ENCODE measurements around the gene SEMA3F.

The SEMA3F gene

GRCh38 chr3:50236484-50237132, 81.5 kb downstream of the SEMA3F start:
- H3K27ac Mint-ChIP-seq, result peak overlapping the region; percentile 84 to 98 (median 96)
- no peaks in the 10 kb centered on the region for H3K27me3 Mint-ChIP-seq (ENCODE audit: low read depth)
- no peak for TF ChIP-seq CTCF (IDR thresholded peaks at IDR 0.05; ENCODE audit: unreplicated experiment in 3 of 3)
- peaks cover 3% of the 10 kb centered on the region for H3K36me3 Mint-ChIP-seq (ENCODE audit: low read depth)
- H3K4me1 Mint-ChIP-seq, result peaks cover 45% of the 10 kb centered on the region
- peak overlapping the region; percentile 98 to 99 (median 99) for H3K4me3 Mint-ChIP-seq
- H3K9me3 Mint-ChIP-seq, result no peaks in the 10 kb centered on the region

GRCh38 chr3:50237133-50237651, 82.1 kb downstream of the SEMA3F start:
- Mint-ChIP-seq H3K27ac (peak overlapping the region; percentile 84 to 98 (median 96)), H3K4me3 (peak overlapping the region; percentile 98 to 99 (median 99)), H3K27me3 (ENCODE audit: low read depth) (no peaks in the 10 kb centered on the region), H3K4me1 (peaks cover 45% of the 10 kb centered on the region), H3K9me3 (no peaks in the 10 kb centered on the region), H3K36me3 (ENCODE audit: low read depth) (peaks cover 3% of the 10 kb centered on the region)
- no peak for TF ChIP-seq CTCF (IDR thresholded peaks at IDR 0.05; ENCODE audit: unreplicated experiment in 3 of 3)

- no peak for TF ChIP-seq CTCF (IDR thresholded peaks at IDR 0.05; ENCODE audit: unreplicated experiment in 3 of 3)
- Mint-ChIP-seq H3K27ac (peak overlapping the region; percentile 84 to 98 (median 96)), H3K4me3 (peak overlapping the region; percentile 98 to 99 (median 99)), H3K9me3 (no peaks in the 10 kb centered on the region), H3K4me1 (peaks cover 51% of the 10 kb centered on the region), H3K27me3 (ENCODE audit: low read depth) (no peaks in the 10 kb centered on the region), H3K36me3 (ENCODE audit: low read depth) (peaks cover 3% of the 10 kb centered on the region)
These were observed 82.8 kb downstream of the SEMA3F start for GRCh38 chr3:50237754-50238548.

GRCh38 chr3:50238549-50239026, 83.5 kb downstream of the SEMA3F start:
- H3K4me3 Mint-ChIP-seq, result peak overlapping the region; percentile 98 to 99 (median 99)
- no peaks in the 10 kb centered on the region for H3K27me3 Mint-ChIP-seq (ENCODE audit: low read depth)
- no peaks in the 10 kb centered on the region for H3K9me3 Mint-ChIP-seq
- H3K4me1 Mint-ChIP-seq, result peaks cover 47% of the 10 kb centered on the region
- TF ChIP-seq CTCF (IDR thresholded peaks at IDR 0.05; ENCODE audit: unreplicated experiment in 3 of 3), result no peak
- H3K27ac Mint-ChIP-seq, result peak overlapping the region; percentile 84 to 98 (median 96)
- H3K36me3 Mint-ChIP-seq (ENCODE audit: low read depth), result peaks cover 3% of the 10 kb centered on the region

All from nephron (organoid).